Measurements from ENCODE around the gene COL11A2. TPM values are rescaled to one million over a fixed set of nuclear protein-coding genes. Genes with fewer than 3 reads are reported as not detected.

COL11A2 gene
- total RNA-seq, 4 donors from 2014 or later: 0.16 to 0.30 (median 0.28) TPM

DNA sequence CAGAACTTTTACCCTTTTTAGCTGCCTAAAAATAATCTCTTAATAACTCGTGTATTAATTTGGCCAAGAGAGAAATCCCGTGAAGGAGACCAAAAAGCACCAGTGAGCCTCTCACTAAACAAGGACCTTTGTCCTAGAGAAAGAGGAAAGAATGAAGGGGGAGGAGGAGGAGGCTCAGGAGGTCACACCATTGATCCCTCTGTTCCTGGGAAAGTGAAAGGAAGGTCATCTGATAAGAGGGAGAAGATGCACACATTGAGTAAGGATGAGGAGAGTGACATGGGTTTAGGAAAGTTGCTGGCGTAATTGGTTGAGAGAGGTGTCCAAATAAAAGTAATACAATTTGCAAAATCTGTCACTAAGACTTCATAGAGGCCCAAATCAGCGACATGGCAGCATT, 67.3 kb downstream of the COL11A2 start:
- 58 to 79% methylated on average over 4 of the region's 4 CpGs for WGBS, 2 donors
- TF ChIP-seq, protein P1, sequence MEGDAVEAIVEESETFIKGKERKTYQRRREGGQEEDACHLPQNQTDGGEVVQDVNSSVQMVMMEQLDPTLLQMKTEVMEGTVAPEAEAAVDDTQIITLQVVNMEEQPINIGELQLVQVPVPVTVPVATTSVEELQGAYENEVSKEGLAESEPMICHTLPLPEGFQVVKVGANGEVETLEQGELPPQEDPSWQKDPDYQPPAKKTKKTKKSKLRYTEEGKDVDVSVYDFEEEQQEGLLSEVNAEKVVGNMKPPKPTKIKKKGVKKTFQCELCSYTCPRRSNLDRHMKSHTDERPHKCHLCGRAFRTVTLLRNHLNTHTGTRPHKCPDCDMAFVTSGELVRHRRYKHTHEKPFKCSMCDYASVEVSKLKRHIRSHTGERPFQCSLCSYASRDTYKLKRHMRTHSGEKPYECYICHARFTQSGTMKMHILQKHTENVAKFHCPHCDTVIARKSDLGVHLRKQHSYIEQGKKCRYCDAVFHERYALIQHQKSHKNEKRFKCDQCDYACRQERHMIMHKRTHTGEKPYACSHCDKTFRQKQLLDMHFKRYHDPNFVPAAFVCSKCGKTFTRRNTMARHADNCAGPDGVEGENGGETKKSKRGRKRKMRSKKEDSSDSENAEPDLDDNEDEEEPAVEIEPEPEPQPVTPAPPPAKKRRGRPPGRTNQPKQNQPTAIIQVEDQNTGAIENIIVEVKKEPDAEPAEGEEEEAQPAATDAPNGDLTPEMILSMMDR (IDR thresholded peaks at IDR 0.05): no peak
- TF ChIP-seq POLR2A (IDR thresholded peaks at IDR 0.05): no peak
- H3K4me3 ChIP-seq (ENCODE audit: low read depth, poor library complexity, severe bottlenecking): no peak overlapping the region
- intact Hi-C loops (cut with DNase I; ENCODE audit: low total_unique reads): no loop called here
- DNase-seq (ENCODE audit: low spot score in 2 of 2): no peak

DNA sequence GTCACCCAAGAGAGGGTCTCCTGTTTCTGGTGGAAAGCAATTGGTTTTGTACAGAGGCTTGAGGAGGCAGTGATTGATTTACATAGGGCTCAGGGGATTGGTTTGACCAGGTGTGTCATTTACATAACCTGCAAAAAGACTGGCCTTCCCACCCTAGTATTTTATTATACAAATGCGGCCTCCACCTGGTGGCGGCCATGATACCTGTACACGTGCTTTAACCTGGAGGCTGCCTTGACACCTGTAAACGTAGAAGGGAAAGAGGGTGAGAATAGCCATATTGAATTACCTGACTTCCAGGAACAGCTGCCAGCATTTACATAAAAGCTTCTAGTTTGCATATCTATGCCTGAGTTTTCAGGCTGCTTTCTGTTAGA, 67.8 kb downstream of the COL11A2 start:
- TF ChIP-seq POLR2A (IDR thresholded peaks at IDR 0.05): no peak
- TF ChIP-seq, protein P1 (IDR thresholded peaks at IDR 0.05): no peak
- no peak overlapping the region for H3K4me3 ChIP-seq (ENCODE audit: low read depth, poor library complexity, severe bottlenecking)
- intact Hi-C loops (cut with DNase I; ENCODE audit: low total_unique reads): no loop called here
- DNase-seq (ENCODE audit: low spot score in 2 of 2): no peak
- WGBS, 2 donors: 72 to 90% methylated on average over 4 of the region's 4 CpGs

DNA sequence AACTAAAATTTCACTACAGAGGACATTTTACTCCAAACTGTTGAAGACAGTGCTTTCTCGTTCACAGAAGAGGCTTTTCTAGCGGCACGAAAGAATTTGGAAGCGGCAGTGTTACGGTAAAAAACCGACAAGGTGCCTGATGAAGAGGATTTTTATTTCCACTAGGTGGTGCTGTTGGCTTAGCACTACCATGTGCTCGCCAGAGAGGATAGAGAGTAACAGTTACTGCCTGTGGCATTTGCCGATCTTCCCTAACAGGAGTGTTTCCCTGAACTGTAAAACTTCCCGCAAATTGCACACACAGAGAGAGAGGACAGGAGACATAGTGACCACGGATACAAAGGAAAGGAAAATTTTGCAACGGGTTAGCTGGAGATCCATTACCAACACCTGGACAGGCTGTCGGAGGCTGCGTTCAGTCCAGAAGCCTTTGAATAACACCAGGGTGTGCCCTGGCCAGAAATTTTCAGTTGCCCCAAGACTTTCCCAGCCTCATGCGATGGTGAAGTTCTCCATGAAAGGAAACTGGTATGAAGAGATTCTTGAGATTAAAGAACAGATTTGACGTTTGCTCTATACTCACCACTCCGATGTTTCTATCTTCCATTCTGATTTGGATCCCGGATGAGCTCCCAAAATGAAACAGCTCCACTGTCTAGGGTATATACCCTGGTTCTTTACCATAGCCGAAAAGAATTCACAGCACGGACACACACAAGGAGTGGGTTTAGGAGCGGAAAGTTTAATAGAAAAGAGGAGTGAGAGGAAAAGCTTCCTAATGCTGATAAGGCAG, 68.3 kb downstream of the COL11A2 start:
- no peak overlapping the region for H3K4me3 ChIP-seq (ENCODE audit: low read depth, poor library complexity, severe bottlenecking)
- TF ChIP-seq, protein P1 (IDR thresholded peaks at IDR 0.05): peak in 1 of 3 donors; percentile 8
- no peak for TF ChIP-seq POLR2A (IDR thresholded peaks at IDR 0.05)
- DNase-seq (ENCODE audit: low spot score in 2 of 2): peak in 1 of 2 donors; percentile 21
- intact Hi-C loops (cut with DNase I; ENCODE audit: low total_unique reads): no loop called here
- WGBS, 2 donors: 80 to 93% methylated on average over 20 of the region's 20 CpGs

DNA sequence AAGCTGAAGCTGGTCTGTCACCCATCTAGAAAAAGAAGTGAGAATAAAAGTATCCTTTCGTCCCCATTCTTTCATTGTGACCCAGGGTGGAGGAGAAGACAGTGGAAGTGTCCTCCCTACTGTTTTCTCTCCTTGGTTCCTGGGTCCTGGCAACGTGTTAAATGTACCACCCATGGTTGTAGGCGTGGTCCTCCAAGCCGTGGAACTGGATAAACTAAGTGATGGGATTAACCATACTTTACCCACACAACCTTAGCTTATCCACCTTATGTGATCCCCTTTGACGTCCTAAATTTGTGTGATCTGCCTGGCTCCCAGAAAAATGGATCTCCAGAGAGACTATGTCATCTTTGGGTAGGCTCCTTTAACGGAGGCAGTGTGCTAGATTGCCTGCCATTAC, 69.1 kb downstream of the COL11A2 start:
- TF ChIP-seq, protein P1 (IDR thresholded peaks at IDR 0.05): no peak
- no peak for TF ChIP-seq POLR2A (IDR thresholded peaks at IDR 0.05)

DNA sequence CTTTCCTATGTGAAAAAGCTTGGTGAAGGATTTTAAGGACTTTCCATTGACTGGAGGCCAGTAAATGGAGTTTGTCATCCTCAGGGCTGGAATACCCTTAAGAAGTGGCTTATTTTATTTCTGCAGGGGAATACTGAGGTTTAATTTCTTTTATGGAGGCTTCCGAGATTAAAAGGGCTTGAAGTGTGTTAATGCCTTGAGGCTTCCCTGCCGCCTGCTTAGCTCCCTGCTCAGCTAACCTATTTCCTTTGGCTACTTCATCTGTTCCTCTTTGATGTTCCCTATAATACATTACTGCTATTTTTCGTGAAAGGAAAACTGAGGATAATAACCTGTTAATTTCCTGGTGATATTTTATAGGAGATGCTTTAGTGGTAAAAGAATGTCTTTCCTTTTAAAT, 72.3 kb downstream of the COL11A2 start:
- DNase-seq (ENCODE audit: low spot score in 2 of 2): no peak
- 47 to 55% methylated on average over 3 of the region's 3 CpGs for WGBS, 2 donors
- intact Hi-C loops (cut with DNase I; ENCODE audit: low total_unique reads): no loop called here
- H3K4me3 ChIP-seq (ENCODE audit: low read depth, poor library complexity, severe bottlenecking): no peak overlapping the region
- TF ChIP-seq POLR2A (IDR thresholded peaks at IDR 0.05): no peak
- TF ChIP-seq, protein P1 (IDR thresholded peaks at IDR 0.05): no peak

More for the DNA sequence above, 69.1 kb downstream of the COL11A2 start:
- DNase-seq (ENCODE audit: low spot score in 2 of 2): peak in 1 of 2 donors; percentile 18
- WGBS, 2 donors: 81 to 83% methylated on average over 6 of the region's 6 CpGs
- H3K4me3 ChIP-seq (ENCODE audit: low read depth, poor library complexity, severe bottlenecking): no peak overlapping the region
- intact Hi-C loops (cut with DNase I; ENCODE audit: low total_unique reads): no loop called here

Data from lower leg skin (tissue), 4 donors.